ENCODE measurements around the gene ITGB3.

Gene ITGB3

DNA sequence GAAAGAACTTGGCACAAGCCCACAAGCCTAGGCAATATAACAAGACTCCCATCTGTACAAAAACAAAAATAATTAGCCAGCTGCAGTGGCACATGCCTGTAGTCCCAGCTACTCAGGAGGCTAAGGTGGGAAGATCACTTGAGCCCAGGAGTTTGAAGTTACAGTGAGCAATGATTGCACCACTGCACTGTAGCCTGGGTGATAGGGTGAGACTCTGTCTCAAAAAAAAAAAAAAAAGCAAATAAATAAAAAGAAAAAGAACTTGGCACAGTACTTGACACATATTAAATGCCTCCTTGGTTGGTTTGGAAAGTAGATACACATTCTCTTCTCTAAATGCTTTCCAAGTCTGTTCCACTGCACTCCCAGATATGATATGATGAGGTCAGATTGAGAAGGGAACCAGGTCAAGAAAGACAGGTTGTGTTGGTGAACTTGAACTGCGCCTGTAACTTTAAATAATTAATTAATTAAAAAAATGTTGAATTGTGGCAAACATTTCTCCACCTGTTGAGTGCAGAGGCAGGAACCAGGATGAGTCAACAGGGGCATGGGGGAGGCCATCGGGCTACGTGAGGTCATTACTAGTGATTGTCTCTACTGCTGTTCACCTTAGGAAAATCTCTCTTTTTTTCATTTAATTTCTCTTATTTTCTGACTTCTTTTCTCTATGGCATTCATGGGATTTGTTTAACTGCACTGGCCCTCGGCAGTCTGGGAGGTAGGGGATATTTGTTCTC lies 44.2 kb downstream of the ITGB3 start:
- peaks cover 25% of the 10 kb centered on the region for H3K4me1 Mint-ChIP-seq
- H3K36me3 Mint-ChIP-seq (ENCODE audit: low read depth), result peaks cover 8% of the 10 kb centered on the region
- H3K9me3 Mint-ChIP-seq, result no peaks in the 10 kb centered on the region
- no peak overlapping the region for H3K4me3 Mint-ChIP-seq
- no peaks in the 10 kb centered on the region for H3K27me3 Mint-ChIP-seq (ENCODE audit: low read depth)
- no peak overlapping the region for H3K27ac Mint-ChIP-seq
- TF ChIP-seq, protein P1, sequence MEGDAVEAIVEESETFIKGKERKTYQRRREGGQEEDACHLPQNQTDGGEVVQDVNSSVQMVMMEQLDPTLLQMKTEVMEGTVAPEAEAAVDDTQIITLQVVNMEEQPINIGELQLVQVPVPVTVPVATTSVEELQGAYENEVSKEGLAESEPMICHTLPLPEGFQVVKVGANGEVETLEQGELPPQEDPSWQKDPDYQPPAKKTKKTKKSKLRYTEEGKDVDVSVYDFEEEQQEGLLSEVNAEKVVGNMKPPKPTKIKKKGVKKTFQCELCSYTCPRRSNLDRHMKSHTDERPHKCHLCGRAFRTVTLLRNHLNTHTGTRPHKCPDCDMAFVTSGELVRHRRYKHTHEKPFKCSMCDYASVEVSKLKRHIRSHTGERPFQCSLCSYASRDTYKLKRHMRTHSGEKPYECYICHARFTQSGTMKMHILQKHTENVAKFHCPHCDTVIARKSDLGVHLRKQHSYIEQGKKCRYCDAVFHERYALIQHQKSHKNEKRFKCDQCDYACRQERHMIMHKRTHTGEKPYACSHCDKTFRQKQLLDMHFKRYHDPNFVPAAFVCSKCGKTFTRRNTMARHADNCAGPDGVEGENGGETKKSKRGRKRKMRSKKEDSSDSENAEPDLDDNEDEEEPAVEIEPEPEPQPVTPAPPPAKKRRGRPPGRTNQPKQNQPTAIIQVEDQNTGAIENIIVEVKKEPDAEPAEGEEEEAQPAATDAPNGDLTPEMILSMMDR (IDR thresholded peaks at IDR 0.05; ENCODE audit: unreplicated experiment in 3 of 3), result no peak

DNA sequence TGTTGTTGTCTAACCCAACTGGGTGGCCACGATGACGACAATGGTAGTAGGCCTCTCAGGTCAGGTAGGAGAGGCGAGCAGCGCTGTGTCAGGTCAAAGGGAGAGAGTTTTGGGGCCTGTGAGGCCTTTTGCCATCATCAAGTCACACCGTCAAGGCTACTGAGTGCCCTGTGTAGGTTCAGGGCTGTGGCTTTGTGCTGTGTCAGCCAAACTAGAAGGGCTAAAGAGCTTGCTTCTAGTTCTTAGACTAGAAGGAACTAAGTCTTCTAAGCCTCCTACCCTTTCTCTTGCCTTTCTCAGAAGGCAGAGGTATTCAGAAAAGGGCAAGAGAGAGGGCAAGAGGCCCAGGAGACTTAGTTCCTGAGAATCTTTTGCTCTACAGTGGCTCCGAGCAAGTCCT lies 45.1 kb downstream of the ITGB3 start:
- H3K4me3 Mint-ChIP-seq, result no peak overlapping the region
- H3K9me3 Mint-ChIP-seq, result no peaks in the 10 kb centered on the region
- H3K4me1 Mint-ChIP-seq, result peaks cover 24% of the 10 kb centered on the region
- no peak overlapping the region for H3K27ac Mint-ChIP-seq
- no peaks in the 10 kb centered on the region for H3K27me3 Mint-ChIP-seq (ENCODE audit: low read depth)
- peaks cover 8% of the 10 kb centered on the region for H3K36me3 Mint-ChIP-seq (ENCODE audit: low read depth)
- TF ChIP-seq, protein P1 (IDR thresholded peaks at IDR 0.05; ENCODE audit: unreplicated experiment in 3 of 3), result no peak

DNA sequence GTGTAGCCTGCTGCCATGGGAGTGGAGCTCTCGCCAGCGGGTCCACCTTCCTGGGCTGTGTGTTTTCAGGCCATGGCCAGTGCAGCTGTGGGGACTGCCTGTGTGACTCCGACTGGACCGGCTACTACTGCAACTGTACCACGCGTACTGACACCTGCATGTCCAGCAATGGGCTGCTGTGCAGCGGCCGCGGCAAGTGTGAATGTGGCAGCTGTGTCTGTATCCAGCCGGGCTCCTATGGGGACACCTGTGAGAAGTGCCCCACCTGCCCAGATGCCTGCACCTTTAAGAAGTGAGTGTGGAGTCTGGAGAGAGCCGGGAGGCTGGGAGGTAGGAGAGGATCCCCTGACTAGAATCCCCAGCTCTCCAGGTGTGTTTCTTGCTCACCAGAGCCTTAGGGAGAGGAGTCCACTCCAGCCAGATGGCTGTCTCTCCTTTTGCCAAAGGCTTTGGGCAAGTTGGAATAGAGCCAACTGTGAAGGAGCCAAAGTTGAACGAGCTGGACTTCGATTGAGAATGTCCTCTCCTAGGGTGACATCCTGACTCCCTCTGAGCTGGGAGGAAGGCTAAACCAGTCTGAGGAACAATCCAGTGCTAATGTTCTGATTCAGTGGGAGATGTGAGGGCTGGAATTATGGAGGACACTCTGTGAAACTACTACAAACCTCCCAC lies 45.7 kb downstream of the ITGB3 start:
- TF ChIP-seq, protein P1 (IDR thresholded peaks at IDR 0.05; ENCODE audit: unreplicated experiment in 3 of 3), result no peak
- H3K27me3 Mint-ChIP-seq (ENCODE audit: low read depth), result no peaks in the 10 kb centered on the region
- H3K4me1 Mint-ChIP-seq, result peaks cover 17% of the 10 kb centered on the region
- no peak overlapping the region for H3K4me3 Mint-ChIP-seq
- H3K36me3 Mint-ChIP-seq (ENCODE audit: low read depth), result peaks cover 8% of the 10 kb centered on the region
- no peaks in the 10 kb centered on the region for H3K9me3 Mint-ChIP-seq
- H3K27ac Mint-ChIP-seq, result no peak overlapping the region

DNA sequence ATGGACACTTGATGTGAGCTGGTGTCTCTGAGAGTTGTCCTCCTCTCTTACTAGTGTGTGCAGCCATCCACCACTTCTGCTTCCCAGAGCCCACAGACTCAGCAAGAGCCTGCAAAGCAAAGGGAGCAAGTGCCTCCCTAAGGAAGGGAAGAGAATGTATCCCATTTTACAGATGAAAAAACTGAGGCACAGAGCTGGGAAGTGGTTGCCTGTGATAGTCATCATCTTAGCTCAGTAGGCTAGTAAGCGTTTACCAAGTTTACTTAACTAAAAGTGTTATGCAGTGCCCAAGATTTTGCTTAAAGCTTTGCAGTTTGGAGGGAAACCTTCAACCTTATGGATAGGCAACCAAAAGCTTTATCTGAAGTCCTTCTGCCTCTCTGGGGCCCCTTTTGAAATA lies 47.1 kb downstream of the ITGB3 start:
- Mint-ChIP-seq H3K27me3 (ENCODE audit: low read depth) (no peaks in the 10 kb centered on the region), H3K36me3 (ENCODE audit: low read depth) (peaks cover 8% of the 10 kb centered on the region), H3K4me1 (peaks cover 14% of the 10 kb centered on the region), H3K9me3 (no peaks in the 10 kb centered on the region), H3K4me3 (no peak overlapping the region), H3K27ac (no peak overlapping the region)
- TF ChIP-seq, protein P1 (IDR thresholded peaks at IDR 0.05; ENCODE audit: unreplicated experiment in 3 of 3), result no peak

DNA sequence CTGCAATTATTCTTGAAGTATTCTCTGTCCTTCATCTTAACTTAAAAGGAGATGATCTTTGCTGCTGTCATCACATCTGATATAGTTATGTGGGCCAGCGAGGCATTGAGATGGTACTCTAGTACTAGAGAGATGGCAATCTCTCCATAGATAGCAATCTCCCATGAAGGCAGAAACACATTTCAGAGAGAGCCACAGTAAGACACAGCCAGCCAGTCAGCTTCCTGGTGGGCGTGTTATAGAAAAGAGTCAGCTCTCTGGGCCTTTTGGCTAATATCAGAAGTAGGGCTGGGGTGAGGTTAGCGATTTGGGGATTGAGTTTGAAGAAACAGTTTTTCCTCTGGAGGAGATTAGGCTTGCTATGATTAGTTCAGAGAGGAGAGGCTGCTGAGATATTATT lies 47.5 kb downstream of the ITGB3 start:
- H3K9me3 Mint-ChIP-seq, result no peaks in the 10 kb centered on the region

More for the DNA sequence above, 47.5 kb downstream of the ITGB3 start:
- no peak overlapping the region for H3K27ac Mint-ChIP-seq
- peaks cover 14% of the 10 kb centered on the region for H3K4me1 Mint-ChIP-seq
- H3K4me3 Mint-ChIP-seq, result no peak overlapping the region
- no peaks in the 10 kb centered on the region for H3K27me3 Mint-ChIP-seq (ENCODE audit: low read depth)
- TF ChIP-seq, protein P1 (IDR thresholded peaks at IDR 0.05; ENCODE audit: unreplicated experiment in 3 of 3), result no peak
- H3K36me3 Mint-ChIP-seq (ENCODE audit: low read depth), result peaks cover 8% of the 10 kb centered on the region
